Stimulated activated naive CD8-positive, alpha-beta T cell treated with anti-CD3 and anti-CD28 coated beads, Interleukin-15, amount 100 ng/mL, for 72 hours (primary cell): ENCODE measurements around the gene CERS4.
"Not testable (repeated sequence)": the region's sequence is repeated elsewhere in the genome, so short reads cannot be mapped to it uniquely, and the experiment has no call there.

Experiments
- ATAC-seq: fragments of 150-1000 bp; cut with Tn5 transposase; 2 replicates; pipeline ENCODE4 v1.10.0; 2021; ENCODE audit warnings: mild to moderate bottlenecking, moderate library complexity
- DNase-seq, 2 donors: peaks; one replicate each; pipeline ENCODE4 v3.0.0; 2021 to 2022
- H3K27ac Mint-ChIP-seq, 2 donors: one replicate each; pipeline ENCODE4 v1.8.0; 2022; ENCODE audit warnings: mild to moderate bottlenecking in 2 of 2, mixed read lengths in 2 of 2, moderate library complexity in 2 of 2
- H3K27me3 Mint-ChIP-seq: one replicate; pipeline ENCODE4 v1.8.0; 2022; ENCODE audit warnings: mixed read lengths
- H3K4me1 Mint-ChIP-seq: one replicate; pipeline ENCODE4 v1.8.0; 2022; ENCODE audit warnings: mild to moderate bottlenecking, mixed read lengths
- H3K4me3 Mint-ChIP-seq, 2 donors: one replicate each; pipeline ENCODE4 v1.8.0; 2022; ENCODE audit warnings: mild to moderate bottlenecking in 2 of 2, mixed read lengths in 2 of 2, moderate library complexity in 1 of 2
- H3K9me3 Mint-ChIP-seq, 2 donors: one replicate each; pipeline ENCODE4 v1.8.0; 2022; ENCODE audit warnings: mixed read lengths in 2 of 2

The CERS4 gene

DNA sequence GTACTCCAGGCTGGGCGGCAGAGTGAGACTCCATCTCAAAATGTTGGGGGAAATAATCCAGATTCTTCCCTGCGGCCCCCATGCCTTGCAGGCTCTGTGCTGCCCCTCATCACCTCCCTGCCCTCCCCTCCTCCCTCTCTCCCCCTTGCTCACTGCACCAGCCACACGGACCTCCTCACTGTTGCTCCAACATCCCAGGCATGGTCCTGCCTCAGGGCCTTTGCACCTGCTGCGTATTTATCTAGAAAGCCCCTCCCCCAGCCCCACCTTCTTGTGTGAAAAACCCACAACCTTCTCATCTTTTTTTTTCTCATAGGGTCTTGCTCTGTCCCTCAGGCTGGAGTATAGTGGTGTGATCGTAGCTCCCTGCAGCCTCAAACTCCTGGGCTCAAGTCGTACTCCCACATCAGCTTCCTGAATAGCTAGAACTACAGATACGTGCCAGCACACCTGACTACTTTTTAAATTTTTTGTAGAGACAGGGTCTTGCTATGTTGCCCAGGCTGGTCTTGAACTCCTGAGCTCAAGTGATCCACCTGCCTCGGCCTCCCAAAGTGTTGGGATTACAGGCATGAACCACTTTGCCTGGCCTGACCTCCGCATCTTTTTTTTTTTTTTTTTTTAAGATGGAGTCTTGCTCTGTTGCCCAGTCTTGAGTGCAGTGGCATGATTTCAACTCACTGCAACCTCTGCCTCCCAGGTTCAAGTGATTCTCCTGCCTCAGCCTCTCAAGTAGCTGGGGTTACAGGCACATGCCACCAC, 38.1 kb downstream of the CERS4 start:
- not testable (repeated sequence) for H3K27me3 Mint-ChIP-seq, H3K27ac Mint-ChIP-seq

DNA sequence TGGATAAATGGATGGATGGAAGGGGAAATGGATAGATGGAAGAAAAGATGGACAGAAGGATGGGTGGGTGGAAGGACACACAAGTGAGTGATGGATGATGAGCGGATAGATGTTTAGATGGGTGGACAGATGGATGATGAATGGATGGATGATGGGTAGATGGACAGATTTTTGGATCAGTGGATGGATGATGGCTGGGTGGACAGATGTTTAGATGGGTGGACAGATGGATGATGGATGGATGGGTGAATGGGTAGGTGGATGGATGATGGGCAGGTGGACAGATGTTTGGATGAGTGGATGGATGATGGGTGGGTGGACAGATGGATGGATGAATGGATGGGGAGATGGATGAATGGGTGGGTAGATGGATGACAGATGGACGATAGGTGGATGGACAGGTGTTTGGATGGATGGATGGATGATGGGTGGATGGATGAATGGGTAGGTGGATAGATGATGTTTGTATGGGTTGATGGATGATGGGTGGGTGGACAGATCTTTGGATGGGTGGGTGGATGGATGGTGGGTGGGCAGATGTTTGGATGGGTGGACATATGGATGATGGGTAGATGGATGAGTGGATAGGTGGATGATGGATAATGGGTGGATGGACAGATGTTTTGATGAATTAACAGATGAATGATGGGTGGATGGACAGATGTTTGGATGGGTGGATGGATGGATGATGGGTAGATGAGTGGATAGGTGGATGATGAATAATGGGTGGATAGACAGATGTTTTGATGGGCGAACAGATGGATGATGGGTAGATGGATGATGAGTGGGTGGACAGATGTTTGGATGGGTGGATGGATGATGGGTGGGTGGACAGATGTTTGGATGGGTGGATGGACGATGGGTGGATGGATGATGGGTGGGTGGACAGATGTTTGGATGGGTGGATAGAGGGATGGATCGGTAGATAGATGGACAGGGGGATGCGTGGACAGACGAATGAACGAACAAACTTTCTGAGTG, 39.5 kb downstream of the CERS4 start:
- DNase-seq, result no peak
- peak overlapping the region in 1 of 2 donors; percentile 2 for H3K27ac Mint-ChIP-seq
- ATAC-seq, result no peak
- peaks cover 11% of the 10 kb centered on the region in 2 donors for H3K9me3 Mint-ChIP-seq
- H3K27me3 Mint-ChIP-seq, result no peaks in the 10 kb centered on the region
- no peak overlapping the region for H3K4me3 Mint-ChIP-seq
- no peaks in the 10 kb centered on the region for H3K4me1 Mint-ChIP-seq

More for the DNA sequence above, 38.1 kb downstream of the CERS4 start:
- ATAC-seq, DNase-seq, H3K4me1 Mint-ChIP-seq, H3K4me3 Mint-ChIP-seq: not testable (repeated sequence)
- H3K9me3 Mint-ChIP-seq, result peaks cover 14 to 21% of the 10 kb centered on the region in 2 donors

DNA sequence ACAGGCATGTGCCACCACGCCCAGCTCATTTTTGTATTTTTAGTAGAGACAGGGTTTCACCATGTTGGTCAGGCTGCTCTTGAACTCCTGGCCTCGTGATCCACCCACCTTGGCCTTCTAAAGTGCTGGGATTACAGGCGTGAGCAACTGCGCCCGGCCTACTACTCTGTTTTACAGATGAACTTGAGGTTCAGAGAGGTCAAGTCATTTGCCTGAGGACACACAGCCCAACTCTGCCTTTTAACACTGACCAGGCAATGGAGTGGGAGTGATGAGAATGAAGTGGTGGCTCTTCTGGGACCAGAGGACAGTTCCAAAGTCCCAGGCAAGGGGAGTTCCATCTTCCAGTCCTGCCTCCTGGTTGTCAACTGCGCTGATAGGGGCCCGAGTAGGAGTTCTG, 41.4 kb downstream of the CERS4 start:
- no peak overlapping the region for H3K27ac Mint-ChIP-seq
- H3K4me3 Mint-ChIP-seq, result no peak overlapping the region
- DNase-seq (no peak), ATAC-seq (no peak)
- H3K4me1 Mint-ChIP-seq, result no peaks in the 10 kb centered on the region
- peaks cover 8 to 11% of the 10 kb centered on the region in 2 donors for H3K9me3 Mint-ChIP-seq
- H3K27me3 Mint-ChIP-seq, result no peaks in the 10 kb centered on the region

DNA sequence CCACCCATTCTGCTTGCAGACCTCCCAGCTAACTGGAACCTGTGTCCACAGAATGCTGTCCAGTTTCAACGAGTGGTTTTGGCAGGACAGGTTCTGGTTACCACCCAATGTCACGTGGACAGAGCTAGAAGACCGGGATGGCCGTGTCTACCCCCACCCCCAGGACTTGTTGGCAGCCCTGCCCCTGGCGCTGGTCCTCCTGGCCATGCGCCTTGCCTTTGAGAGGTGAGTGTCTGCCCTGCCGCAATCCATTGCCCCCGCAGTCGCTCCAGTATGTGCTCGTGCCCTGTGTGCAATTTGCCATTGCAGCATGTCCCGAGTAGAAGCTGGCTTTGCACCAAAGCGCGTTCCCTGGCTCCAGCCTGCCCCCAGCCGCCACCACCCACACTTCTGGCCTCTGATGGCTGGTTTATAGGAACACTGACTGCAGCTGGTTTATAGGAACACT, 41.9 kb downstream of the CERS4 start:
- peaks cover 8 to 11% of the 10 kb centered on the region in 2 donors for H3K9me3 Mint-ChIP-seq
- H3K4me3 Mint-ChIP-seq, result no peak overlapping the region
- no peak overlapping the region for H3K27ac Mint-ChIP-seq
- no peaks in the 10 kb centered on the region for H3K27me3 Mint-ChIP-seq
- no peak for ATAC-seq
- H3K4me1 Mint-ChIP-seq, result no peaks in the 10 kb centered on the region
- no peak for DNase-seq

DNA sequence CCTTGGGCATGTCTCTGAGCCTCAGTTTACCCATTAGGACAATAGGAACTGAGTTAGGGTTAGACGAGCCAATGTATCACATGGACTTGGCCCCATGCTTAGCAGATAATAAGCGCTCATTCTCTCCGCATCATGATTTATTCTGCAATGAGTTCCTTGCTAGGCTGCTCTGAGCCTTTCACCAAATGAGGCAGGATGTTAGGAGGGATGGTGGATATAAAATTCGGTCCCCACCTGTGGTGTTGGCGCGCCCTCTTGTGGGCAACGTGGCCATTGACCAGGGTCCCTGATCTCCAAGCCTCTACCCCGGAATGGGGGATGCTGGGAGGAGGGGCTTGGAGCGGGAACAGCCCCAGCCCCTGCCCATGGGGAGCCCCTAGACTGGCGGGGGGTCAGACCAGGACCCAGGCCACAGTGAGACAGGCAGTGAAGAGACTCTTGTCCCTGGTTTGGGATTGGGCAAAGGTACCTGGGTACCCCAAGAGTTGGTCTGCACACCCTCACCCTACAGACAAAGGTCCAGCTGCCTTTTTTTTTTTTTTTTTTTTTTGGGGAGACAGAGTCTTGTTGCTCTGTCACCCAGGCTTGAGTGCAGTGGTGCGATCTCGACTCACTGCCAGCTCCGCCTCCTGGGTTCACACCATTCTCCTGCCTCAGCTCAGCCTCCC, 43.9 kb downstream of the CERS4 start:
- no peak overlapping the region for H3K27ac Mint-ChIP-seq
- peaks cover 6 to 9% of the 10 kb centered on the region in 2 donors for H3K9me3 Mint-ChIP-seq
- H3K4me1 Mint-ChIP-seq, result peaks cover 6% of the 10 kb centered on the region
- ATAC-seq (peak; percentile 93), DNase-seq (peak; percentile 81 to 82)
- H3K4me3 Mint-ChIP-seq, result no peak overlapping the region
- H3K27me3 Mint-ChIP-seq, result no peaks in the 10 kb centered on the region

DNA sequence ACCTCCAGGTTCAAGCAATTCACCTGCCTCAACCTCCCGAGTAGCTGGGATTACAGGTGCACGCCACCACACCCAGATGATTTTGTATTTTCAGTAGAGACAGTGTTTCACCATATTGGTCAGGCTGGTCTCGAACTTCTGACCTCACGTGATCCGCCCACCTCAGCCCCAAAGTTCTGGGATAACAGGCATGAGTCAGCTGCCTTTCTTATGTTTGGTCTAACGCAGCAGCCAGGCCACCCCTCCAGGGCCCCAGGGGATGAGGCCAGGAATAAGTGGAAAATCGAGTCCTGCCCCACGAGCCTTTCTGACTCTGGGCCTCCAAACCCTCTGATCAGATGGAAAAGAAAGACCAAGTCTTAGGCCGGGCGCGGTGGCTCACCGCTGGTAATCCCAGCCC, 44.5 kb downstream of the CERS4 start:
- Mint-ChIP-seq H3K4me1 (peaks cover 6% of the 10 kb centered on the region), H3K4me3 (no peak overlapping the region), H3K27ac (no peak overlapping the region), H3K27me3 (no peaks in the 10 kb centered on the region), H3K9me3 (peaks cover under 1 to 3% of the 10 kb centered on the region in 2 donors)
- DNase-seq, result no peak
- ATAC-seq, result no peak

DNA sequence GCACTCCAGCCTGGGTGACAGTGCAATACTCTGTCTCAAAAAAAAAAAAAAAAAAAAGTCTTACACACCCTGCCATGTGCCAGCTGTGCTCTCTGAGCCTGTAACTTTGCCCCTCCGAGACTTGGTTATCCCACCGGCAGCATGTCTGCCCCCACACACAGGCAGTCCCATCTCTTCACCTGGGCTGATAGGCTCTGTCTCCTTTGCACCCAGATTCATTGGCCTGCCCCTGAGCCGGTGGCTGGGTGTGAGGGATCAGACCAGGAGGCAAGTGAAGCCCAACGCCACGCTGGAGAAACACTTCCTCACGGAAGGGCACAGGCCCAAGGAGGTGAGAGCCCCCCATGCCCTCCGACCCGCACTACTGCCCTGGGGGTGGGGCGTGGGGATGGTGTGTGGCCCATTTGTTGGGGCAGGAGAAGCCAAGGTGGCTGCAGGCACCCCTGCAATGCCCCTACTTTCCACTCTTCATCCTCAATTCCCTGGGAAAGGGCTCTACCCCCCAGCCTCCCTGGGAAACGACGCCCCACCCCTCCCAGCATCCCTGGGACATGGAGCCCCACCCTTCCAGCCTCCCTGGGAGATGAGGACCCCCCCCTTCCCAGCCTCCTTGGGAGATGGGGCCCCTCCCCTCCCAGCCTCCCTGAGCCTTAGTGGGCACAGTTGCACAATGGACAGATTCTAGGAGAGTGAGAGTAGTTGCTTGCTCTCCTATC, 45.3 kb downstream of the CERS4 start:
- H3K9me3 Mint-ChIP-seq, result no peaks in the 10 kb centered on the region
- no peak overlapping the region for H3K27ac Mint-ChIP-seq
- ATAC-seq (no peak), DNase-seq (no peak)
- H3K4me3 Mint-ChIP-seq, result no peak overlapping the region
- peaks cover 13% of the 10 kb centered on the region for H3K4me1 Mint-ChIP-seq
- no peaks in the 10 kb centered on the region for H3K27me3 Mint-ChIP-seq

DNA sequence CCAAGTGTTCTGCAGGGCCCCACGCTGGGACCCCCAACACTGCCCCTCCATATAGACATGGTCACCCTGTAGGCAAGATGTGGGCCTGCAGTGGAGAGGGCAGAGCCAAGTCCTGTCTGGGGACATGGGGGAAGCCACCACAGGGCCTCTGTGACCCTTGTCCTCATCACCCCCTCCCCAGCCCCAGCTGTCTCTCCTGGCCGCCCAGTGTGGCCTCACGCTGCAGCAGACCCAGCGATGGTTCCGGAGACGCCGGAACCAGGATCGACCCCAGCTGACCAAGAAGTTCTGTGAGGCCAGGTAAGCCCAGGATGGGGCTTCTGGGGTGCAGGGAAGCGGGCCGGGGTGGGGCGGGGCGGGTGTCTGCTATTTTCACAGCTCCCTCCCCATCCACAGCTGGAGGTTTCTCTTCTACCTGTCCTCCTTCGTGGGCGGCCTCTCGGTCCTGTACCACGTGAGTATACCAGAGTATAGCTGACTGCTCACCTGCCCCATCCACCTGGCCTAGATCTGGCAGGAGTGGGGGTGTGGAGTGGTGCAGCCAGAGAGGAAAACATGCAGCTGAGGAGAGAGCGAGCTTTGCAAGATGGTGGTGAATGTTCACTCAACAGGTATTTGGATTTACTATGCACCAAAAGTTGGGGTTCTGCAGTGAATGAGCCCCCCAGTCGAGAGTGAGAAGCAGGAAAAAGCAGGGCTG, 46.4 kb downstream of the CERS4 start:
- H3K27me3 Mint-ChIP-seq, result no peaks in the 10 kb centered on the region
- H3K4me1 Mint-ChIP-seq, result peaks cover 24% of the 10 kb centered on the region
- ATAC-seq (no peak), DNase-seq (no peak)
- H3K9me3 Mint-ChIP-seq, result no peaks in the 10 kb centered on the region
- H3K27ac Mint-ChIP-seq, result no peak overlapping the region
- no peak overlapping the region for H3K4me3 Mint-ChIP-seq

DNA sequence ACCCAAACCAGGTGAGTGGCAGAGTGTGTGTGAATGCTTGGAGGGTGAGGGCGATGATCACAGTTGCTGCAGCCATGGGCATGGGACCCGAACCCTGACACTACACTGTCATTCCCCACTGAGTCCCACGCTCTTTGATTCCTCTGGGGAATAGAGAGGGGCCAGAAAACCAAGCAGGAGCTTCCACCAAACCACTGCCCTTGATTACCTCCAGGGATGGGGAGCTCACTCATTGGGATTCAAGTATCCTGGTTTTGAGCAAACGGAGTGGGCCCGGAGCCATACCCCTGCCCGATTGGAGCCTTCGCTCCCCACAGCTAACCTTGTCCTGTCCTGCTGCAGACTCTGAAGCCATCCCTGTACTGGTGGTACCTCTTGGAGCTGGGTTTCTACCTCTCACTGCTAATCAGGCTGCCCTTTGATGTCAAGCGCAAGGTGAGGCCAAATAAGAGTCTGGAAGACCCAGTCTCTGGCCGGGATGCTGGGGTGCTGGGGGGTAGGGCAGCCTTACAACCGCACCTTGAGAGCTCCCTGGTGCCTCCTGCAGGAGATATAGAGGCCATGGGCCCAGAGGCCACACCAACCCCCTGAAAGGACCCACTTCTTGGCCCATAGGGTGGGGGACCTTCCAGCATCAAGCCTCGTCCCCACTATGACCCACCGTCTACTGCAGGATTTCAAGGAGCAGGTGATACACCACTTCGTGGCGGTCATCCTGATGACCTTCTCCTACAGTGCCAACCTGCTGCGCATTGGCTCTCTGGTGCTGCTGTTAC, 47.3 kb downstream of the CERS4 start:
- peaks cover 31% of the 10 kb centered on the region for H3K4me1 Mint-ChIP-seq
- no peaks in the 10 kb centered on the region for H3K27me3 Mint-ChIP-seq
- DNase-seq, result no peak
- no peak for ATAC-seq
- H3K27ac Mint-ChIP-seq, result peak overlapping the region; percentile 34 to 66
- no peak overlapping the region for H3K4me3 Mint-ChIP-seq
- H3K9me3 Mint-ChIP-seq, result no peaks in the 10 kb centered on the region

- DNase-seq (no peak), ATAC-seq (no peak)
- no peak overlapping the region for H3K4me3 Mint-ChIP-seq
- H3K9me3 Mint-ChIP-seq, result no peaks in the 10 kb centered on the region
- H3K27ac Mint-ChIP-seq, result peak overlapping the region in 1 of 2 donors; percentile 68
- peaks cover 35% of the 10 kb centered on the region for H3K4me1 Mint-ChIP-seq
- no peaks in the 10 kb centered on the region for H3K27me3 Mint-ChIP-seq
Measured at GRCh38 chr19:8257052-8257443, 47.9 kb downstream of the CERS4 start.

- peaks cover 35% of the 10 kb centered on the region for H3K4me1 Mint-ChIP-seq
- no peaks in the 10 kb centered on the region for H3K27me3 Mint-ChIP-seq
- no peak overlapping the region for H3K4me3 Mint-ChIP-seq
- peak overlapping the region; percentile 4 to 22 for H3K27ac Mint-ChIP-seq
- no peak for DNase-seq
- no peaks in the 10 kb centered on the region for H3K9me3 Mint-ChIP-seq
- no peak for ATAC-seq
Measured at GRCh38 chr19:8259142-8259921, 50.2 kb downstream of the CERS4 start.

GRCh38 chr19:8259922-8260247, 50.7 kb downstream of the CERS4 start:
- ATAC-seq, result no peak
- no peak overlapping the region for H3K4me3 Mint-ChIP-seq
- no peak overlapping the region for H3K27ac Mint-ChIP-seq
- H3K27me3 Mint-ChIP-seq, result no peaks in the 10 kb centered on the region
- H3K4me1 Mint-ChIP-seq, result peaks cover 36% of the 10 kb centered on the region
- H3K9me3 Mint-ChIP-seq, result no peaks in the 10 kb centered on the region
- DNase-seq, result no peak

DNA sequence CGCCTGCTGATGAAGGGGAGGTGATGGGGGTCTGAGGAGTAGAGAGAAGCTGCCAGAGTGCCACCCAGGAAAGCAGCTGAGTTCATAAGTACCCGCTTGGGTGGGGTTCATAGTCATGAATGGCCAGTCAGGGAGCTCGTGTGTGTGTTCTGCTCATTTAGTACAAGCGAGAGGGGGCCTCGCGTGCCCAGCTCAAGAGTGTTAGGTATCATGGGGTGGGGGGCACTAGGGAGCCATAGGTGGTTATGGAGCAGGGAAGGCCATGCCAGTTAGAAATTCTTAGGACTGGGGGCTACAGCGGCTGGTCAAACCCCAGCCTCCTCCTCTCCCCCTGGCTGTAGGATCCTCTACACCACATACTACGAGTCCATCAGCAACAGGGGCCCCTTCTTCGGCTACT, 52.2 kb downstream of the CERS4 start:
- DNase-seq (no peak), ATAC-seq (no peak)
- no peak overlapping the region for H3K4me3 Mint-ChIP-seq
- no peaks in the 10 kb centered on the region for H3K27me3 Mint-ChIP-seq
- no peaks in the 10 kb centered on the region for H3K9me3 Mint-ChIP-seq
- peaks cover 46% of the 10 kb centered on the region for H3K4me1 Mint-ChIP-seq
- H3K27ac Mint-ChIP-seq, result no peak overlapping the region
